AG09319 (cell line): Measurements from ENCODE around the gene POU3F3.

Experiments used
- DNase-seq: peaks from one replicate; pipeline ENCODE4 v3.0.0-alpha.2; 2010; ENCODE audit warnings: low read depth; ENCODE audit errors: extremely low read depth
- CTCF ChIP-seq: IDR thresholded peaks from 2 replicates; pipeline ENCODE4 v1.5.1; 2011; ENCODE audit warnings: low read depth, mild to moderate bottlenecking, inconsistent platforms, low read length, moderate library complexity

POU3F3 gene

DNA sequence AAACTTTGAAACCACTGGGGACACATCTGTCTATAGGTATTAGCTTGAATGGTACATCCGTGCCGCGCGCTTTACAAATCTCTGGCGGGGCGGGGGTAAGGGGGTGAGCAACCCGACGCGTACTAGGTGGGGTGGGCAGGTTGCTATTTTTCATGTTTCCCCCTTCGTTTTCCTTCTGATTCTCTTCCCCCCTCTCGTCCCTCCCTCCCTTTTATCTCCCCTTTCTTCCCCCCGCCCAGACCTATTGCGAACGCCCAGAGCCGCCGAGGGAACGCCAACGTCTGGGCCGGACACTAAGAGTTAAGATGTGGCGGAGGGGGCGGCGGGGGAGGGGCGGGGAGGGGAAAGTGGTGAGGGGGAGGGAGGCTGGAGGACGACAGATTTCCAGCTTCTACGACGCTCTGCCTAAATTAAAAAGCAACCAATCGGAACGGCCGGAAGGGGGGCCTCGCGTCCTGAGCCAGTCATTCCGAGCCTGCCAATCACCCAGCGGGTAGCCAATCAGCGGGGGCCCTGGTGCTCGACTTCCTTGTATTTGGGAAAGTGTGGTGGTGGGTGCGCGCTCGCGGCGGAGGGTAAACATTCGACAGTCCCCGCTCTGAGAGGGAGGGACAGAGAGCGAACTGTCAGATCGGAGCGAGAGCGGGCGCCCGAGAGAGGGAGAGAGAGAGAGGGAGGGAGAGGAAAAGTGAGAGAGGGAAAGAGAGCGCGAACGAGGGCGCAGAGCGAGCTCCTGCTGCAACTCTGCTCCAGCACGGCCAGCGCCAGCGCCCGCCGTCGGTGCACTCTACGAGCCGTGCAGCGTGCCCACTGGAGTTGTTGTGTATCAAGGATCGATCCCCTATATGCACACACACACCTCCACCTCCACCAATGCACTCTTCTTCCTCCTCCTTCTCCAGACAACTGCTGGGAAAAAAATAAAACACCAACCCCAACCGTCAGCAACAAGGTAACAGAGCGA is at the start of gene POU3F3:
Gene POU3F3, plus strand, starts transcription at position 582 of the 964 bp plus-strand sequence. CDS start 1,396 bp downstream, outside the sequence.
- DNase-seq = peak; percentile 44
- no peak for TF ChIP-seq CTCF

- no peak for TF ChIP-seq CTCF
- DNase-seq = no peak
These were observed 49.6 kb upstream of the POU3F3 start for GRCh38 chr2:104804148-104804890.

GRCh38 chr2:104812286-104812685 is 41.6 kb upstream of the POU3F3 start:
- no peak for DNase-seq
- TF ChIP-seq CTCF = no peak

DNA sequence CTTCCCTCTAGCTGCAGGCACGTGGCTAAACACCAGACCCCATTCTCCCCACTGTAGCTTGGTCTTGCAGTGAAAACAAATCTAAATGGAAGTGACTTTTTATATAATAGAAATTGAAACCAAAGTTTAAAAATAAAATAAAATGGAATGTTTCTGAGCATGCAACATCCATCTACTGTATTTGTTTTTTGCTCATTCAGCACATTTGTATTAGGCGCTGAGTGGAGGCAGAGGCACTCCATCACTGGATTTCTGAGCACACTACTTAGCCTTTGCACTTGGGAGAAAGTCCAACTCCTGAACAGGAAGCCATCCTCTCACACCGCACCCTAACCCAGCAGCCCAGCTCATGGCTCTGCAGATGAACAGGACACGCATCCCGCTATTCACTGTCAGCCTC is 37.8 kb upstream of the POU3F3 start:
- no peak for TF ChIP-seq CTCF
- no peak for DNase-seq

- no peak for DNase-seq
- TF ChIP-seq CTCF = no peak
These were observed 35.7 kb upstream of the POU3F3 start for GRCh38 chr2:104818264-104818663.

GRCh38 chr2:104820126-104820525 is 33.8 kb upstream of the POU3F3 start:
- no peak for TF ChIP-seq CTCF
- DNase-seq = no peak
